DMS153 treated with DMSO at 0.1 percent for 48 hours (cell line): ENCODE results near the gene CD52.
"Not testable (repeated sequence)": the region's sequence is repeated elsewhere in the genome, so short reads cannot be mapped to it uniquely, and the experiment has no call there.

Experiments
- DNase-seq: peaks from one replicate; lab custom pipeline; 2025; ENCODE audit not compliant: unreplicated experiment; lab: John Stamatoyannopoulos, UW

The CD52 gene

GRCh38 chr1:26329380-26329779, 11.6 kb downstream of the CD52 start:
- not testable (repeated sequence) for DNase-seq

GRCh38 chr1:26330276-26330675, 12.5 kb downstream of the CD52 start:
- no peak for DNase-seq

- DNase-seq = not testable (repeated sequence)
Observed at GRCh38 chr1:26333312-26333711, 15.6 kb downstream of the CD52 start.

- DNase-seq = peak; percentile 48
Observed at GRCh38 chr1:26335774-26336476, 18.2 kb downstream of the CD52 start.

GRCh38 chr1:26336477-26337205, 18.9 kb downstream of the CD52 start:
- DNase-seq = peak; percentile 88

- no peak for DNase-seq
Observed at GRCh38 chr1:26337206-26337535, 19.4 kb downstream of the CD52 start.

GRCh38 chr1:26337625-26338024, 19.9 kb downstream of the CD52 start:
- DNase-seq = no peak

GRCh38 chr1:26338670-26339069, 20.9 kb downstream of the CD52 start:
- DNase-seq = no peak

- DNase-seq = no peak
Observed at GRCh38 chr1:26340047-26340481, 22.3 kb downstream of the CD52 start.

- no peak for DNase-seq
Observed at GRCh38 chr1:26344147-26344920, 26.6 kb downstream of the CD52 start.

- DNase-seq = no peak
Observed at GRCh38 chr1:26345718-26346117, 28.0 kb downstream of the CD52 start.

- DNase-seq = no peak
Observed at GRCh38 chr1:26346274-26347033, 28.7 kb downstream of the CD52 start.

- no peak for DNase-seq
Observed at GRCh38 chr1:26349188-26349876, 31.6 kb downstream of the CD52 start.

- no peak for DNase-seq
Observed at GRCh38 chr1:26349877-26350244, 32.1 kb downstream of the CD52 start.

GRCh38 chr1:26350343-26350700, 32.6 kb downstream of the CD52 start:
- no peak for DNase-seq

- DNase-seq = no peak
Observed at GRCh38 chr1:26350701-26351589, 33.2 kb downstream of the CD52 start.

GRCh38 chr1:26351590-26352337, 34.0 kb downstream of the CD52 start:
- no peak for DNase-seq

- no peak for DNase-seq
Observed at GRCh38 chr1:26352338-26352679, 34.6 kb downstream of the CD52 start.

GRCh38 chr1:26353210-26353859, 35.6 kb downstream of the CD52 start:
- DNase-seq = no peak
